ENCODE data around the gene ZPBP2. TPM values are rescaled to one million over a fixed set of nuclear protein-coding genes. Genes with fewer than 3 reads are reported as not detected.

ZPBP2 gene
- total RNA-seq, 1 experiment from 2014 or later, result not detected

DNA sequence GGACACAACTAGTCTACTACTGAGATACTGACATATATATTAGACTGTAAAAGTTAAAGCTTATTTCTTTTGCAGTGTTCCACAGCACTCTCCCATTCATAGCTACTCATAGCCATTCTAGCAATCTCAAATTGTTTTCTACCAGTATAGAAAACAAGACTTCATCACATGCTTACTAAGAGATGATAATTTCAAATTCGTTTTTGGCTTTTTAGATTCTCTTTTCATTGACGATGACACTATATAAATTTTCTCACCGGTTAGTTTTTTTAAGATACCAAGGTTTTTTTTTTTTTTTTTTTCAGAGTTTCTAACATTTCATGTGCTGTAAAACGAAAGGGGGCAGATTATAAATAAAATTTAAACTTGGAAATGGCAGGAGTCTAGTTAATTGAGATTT lies 21.8 kb upstream of the ZPBP2 start:
- H3K4me1 Mint-ChIP-seq, result no peaks in the 10 kb centered on the region
- ATAC-seq, result no peak
- no peak overlapping the region for H3K27ac Mint-ChIP-seq
- no peaks in the 10 kb centered on the region for H3K36me3 Mint-ChIP-seq
- DNase-seq (ENCODE audit: low spot score), result no peak
- ChIA-PET POLR2A (no interaction called here), CTCF (interaction anchor here (0.7 to 2.0 kb wide), 2 partner anchors 11 to 92 kb away, joined by 3 to 8 read pairs; no protein-coding TSS in a partner anchor)
- no peak overlapping the region for H3K4me3 Mint-ChIP-seq
- H3K27me3 Mint-ChIP-seq (ENCODE audit: low read depth), result no peaks in the 10 kb centered on the region
- TF ChIP-seq CREB1 (CRISPR knock-in tag; IDR thresholded peaks at IDR 0.05), result no peak
- TF ChIP-seq JAZF1 (CRISPR knock-in tag; IDR thresholded peaks at IDR 0.05), result no peak
- no peak for TF ChIP-seq NR3C1 (CRISPR knock-in tag; conservative IDR thresholded peaks at IDR 0.05; ENCODE audit: low read depth)
- TF ChIP-seq ZBTB21 (CRISPR knock-in tag; IDR thresholded peaks at IDR 0.05; ENCODE audit: borderline replicate concordance), result no peak
- no peak for TF ChIP-seq CBFB (CRISPR knock-in tag; IDR thresholded peaks at IDR 0.05; ENCODE audit: low read depth)
- no peak for TF ChIP-seq GTF2I (CRISPR knock-in tag; conservative IDR thresholded peaks at IDR 0.05)
- no peak for TF ChIP-seq NFATC4 (CRISPR knock-in tag; IDR thresholded peaks at IDR 0.05)
- no peak for TF ChIP-seq MXD4 (CRISPR knock-in tag; IDR thresholded peaks at IDR 0.05; ENCODE audit: borderline replicate concordance)
- TF ChIP-seq, protein P1, sequence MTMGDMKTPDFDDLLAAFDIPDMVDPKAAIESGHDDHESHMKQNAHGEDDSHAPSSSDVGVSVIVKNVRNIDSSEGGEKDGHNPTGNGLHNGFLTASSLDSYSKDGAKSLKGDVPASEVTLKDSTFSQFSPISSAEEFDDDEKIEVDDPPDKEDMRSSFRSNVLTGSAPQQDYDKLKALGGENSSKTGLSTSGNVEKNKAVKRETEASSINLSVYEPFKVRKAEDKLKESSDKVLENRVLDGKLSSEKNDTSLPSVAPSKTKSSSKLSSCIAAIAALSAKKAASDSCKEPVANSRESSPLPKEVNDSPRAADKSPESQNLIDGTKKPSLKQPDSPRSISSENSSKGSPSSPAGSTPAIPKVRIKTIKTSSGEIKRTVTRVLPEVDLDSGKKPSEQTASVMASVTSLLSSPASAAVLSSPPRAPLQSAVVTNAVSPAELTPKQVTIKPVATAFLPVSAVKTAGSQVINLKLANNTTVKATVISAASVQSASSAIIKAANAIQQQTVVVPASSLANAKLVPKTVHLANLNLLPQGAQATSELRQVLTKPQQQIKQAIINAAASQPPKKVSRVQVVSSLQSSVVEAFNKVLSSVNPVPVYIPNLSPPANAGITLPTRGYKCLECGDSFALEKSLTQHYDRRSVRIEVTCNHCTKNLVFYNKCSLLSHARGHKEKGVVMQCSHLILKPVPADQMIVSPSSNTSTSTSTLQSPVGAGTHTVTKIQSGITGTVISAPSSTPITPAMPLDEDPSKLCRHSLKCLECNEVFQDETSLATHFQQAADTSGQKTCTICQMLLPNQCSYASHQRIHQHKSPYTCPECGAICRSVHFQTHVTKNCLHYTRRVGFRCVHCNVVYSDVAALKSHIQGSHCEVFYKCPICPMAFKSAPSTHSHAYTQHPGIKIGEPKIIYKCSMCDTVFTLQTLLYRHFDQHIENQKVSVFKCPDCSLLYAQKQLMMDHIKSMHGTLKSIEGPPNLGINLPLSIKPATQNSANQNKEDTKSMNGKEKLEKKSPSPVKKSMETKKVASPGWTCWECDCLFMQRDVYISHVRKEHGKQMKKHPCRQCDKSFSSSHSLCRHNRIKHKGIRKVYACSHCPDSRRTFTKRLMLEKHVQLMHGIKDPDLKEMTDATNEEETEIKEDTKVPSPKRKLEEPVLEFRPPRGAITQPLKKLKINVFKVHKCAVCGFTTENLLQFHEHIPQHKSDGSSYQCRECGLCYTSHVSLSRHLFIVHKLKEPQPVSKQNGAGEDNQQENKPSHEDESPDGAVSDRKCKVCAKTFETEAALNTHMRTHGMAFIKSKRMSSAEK (CRISPR knock-in tag; IDR thresholded peaks at IDR 0.05; ENCODE audit: borderline replicate concordance), result no peak
- no peak for TF ChIP-seq ZNF416 (CRISPR knock-in tag; IDR thresholded peaks at IDR 0.05)
- no peak for TF ChIP-seq ATF2 (CRISPR knock-in tag; IDR thresholded peaks at IDR 0.05; ENCODE audit: borderline replicate concordance, low read depth)
- TF ChIP-seq ESRRA (CRISPR knock-in tag; IDR thresholded peaks at IDR 0.05; ENCODE audit: borderline replicate concordance), result no peak
- TF ChIP-seq E2F1 (CRISPR knock-in tag; IDR thresholded peaks at IDR 0.05), result no peak
- TF ChIP-seq, protein P2, sequence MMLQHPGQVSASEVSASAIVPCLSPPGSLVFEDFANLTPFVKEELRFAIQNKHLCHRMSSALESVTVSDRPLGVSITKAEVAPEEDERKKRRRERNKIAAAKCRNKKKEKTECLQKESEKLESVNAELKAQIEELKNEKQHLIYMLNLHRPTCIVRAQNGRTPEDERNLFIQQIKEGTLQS (CRISPR knock-in tag; conservative IDR thresholded peaks at IDR 0.05), result no peak
- no peaks in the 10 kb centered on the region for H3K9me3 Mint-ChIP-seq

DNA sequence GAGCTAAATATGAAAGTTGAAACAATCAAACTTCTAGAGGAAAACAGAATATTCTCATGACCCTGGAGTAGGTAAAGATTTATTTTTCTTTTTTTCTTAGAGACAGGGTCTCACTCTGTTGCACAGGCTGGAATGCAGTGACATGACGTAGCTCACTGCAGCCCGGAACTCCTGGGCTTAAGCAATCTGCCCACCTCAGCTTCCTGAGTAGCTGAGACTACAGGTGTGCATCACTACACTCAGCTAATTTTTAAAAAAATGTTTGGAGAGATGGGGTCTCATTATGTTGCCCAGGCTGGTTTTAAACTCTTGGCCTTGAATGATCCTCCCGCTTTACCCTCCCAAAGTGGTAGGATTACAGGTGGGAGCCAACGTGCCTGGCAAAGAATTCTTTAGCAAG lies 19.4 kb upstream of the ZPBP2 start:
- no peak for ATAC-seq
- ChIA-PET CTCF (interaction anchor here (1.4 kb wide), 1 partner anchor 14 kb away, joined by 6 read pairs; no protein-coding TSS in a partner anchor), POLR2A (no interaction called here)
- TF ChIP-seq CDX4 (CRISPR knock-in tag; IDR thresholded peaks at IDR 0.05; ENCODE audit: borderline replicate concordance) (no peak), MAX (CRISPR knock-in tag; IDR thresholded peaks at IDR 0.05) (no peak), ZNF416 (CRISPR knock-in tag; IDR thresholded peaks at IDR 0.05) (no peak), GTF2I (CRISPR knock-in tag; conservative IDR thresholded peaks at IDR 0.05) (no peak), EMX1 (CRISPR knock-in tag; IDR thresholded peaks at IDR 0.05) (no peak), GABPB1 (CRISPR knock-in tag; IDR thresholded peaks at IDR 0.05) (no peak), HMGXB4 (CRISPR knock-in tag; IDR thresholded peaks at IDR 0.05) (no peak), JUN (CRISPR knock-in tag; IDR thresholded peaks at IDR 0.05) (no peak), NR3C1 (CRISPR knock-in tag; conservative IDR thresholded peaks at IDR 0.05; ENCODE audit: low read depth) (no peak)
- TF ChIP-seq, protein P2 (CRISPR knock-in tag; conservative IDR thresholded peaks at IDR 0.05), result no peak
- TF ChIP-seq, protein P1 (CRISPR knock-in tag; IDR thresholded peaks at IDR 0.05; ENCODE audit: borderline replicate concordance), result no peak

More for the DNA sequence above, 19.4 kb upstream of the ZPBP2 start:
- H3K4me1 Mint-ChIP-seq, result 0 out of 2 replicates have a peak, but pooled peaks cover 4% of the 10 kb centered on the region
- H3K27me3 Mint-ChIP-seq (ENCODE audit: low read depth), result no peaks in the 10 kb centered on the region
- H3K27ac Mint-ChIP-seq, result no peak overlapping the region
- H3K4me3 Mint-ChIP-seq, result no peak overlapping the region
- no peaks in the 10 kb centered on the region for H3K9me3 Mint-ChIP-seq
- DNase-seq (ENCODE audit: low spot score), result no peak
- no peaks in the 10 kb centered on the region for H3K36me3 Mint-ChIP-seq
